DND-41 (cell line): ENCODE results near the gene SHD.

Experiments used
- CTCF ChIP-seq: IDR thresholded peaks from 2 replicates; pipeline ENCODE4 v1.5.1; 2012; ENCODE audit warnings: borderline replicate concordance, low read length, moderate library complexity, mild to moderate bottlenecking; ENCODE audit not compliant: poor library complexity, severe bottlenecking; ENCODE audit errors: extremely low read depth
- EZH2 ChIP-seq: IDR thresholded peaks from 3 replicates; pipeline ENCODE4 v1.6.1; 2012; ENCODE audit warnings: borderline replicate concordance, low read depth, mild to moderate bottlenecking, moderate library complexity, low read length, inconsistent platforms; ENCODE audit not compliant: severe bottlenecking

DNA sequence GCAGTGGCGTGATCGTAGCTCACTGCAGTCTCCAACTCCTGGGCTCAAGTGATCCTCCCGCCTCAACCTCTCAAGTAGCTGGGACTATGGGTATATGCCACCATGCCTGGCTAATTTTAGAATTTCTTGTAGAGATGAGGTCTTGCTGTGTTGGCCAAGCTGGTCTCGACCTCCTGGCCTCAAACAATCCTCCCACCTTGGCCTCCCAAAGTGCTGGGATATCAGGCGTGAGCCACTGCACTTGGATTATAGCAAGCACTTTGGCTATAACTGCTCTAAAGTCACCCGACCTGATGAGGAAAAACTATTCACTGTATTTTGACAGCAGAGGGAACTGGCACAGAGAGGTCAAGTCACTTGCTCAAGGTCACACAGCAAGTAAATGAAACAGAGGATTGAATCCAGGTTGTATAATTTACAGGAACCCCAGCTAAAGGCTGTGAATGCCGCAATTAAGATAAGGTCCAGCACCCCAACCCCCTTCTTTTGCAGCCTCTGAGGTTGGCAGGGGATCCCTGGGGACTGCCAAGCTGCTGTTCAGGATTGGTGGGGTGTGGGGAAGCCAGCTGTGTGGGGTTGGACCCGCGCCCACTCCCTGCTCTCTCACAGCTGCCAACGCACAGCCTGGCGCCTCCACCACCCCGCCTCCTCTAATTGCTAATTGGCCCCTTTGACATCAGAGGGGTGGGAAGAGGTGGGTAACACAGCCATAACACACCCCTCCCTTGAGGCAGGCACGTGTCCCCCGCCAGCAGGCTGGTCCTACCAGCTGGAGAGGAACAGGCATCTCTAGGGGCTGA lies 17.1 kb downstream of the SHD start:
- TF ChIP-seq CTCF = no peak
- TF ChIP-seq EZH2 = no peak
